Mesendoderm (in vitro differentiated cells): Measurements from ENCODE around the gene SPEG. TPM values are rescaled to one million over a fixed set of nuclear protein-coding genes. Genes with fewer than 3 reads are reported as not detected.

ENCODE experiments used
- DNase-seq: peaks from one replicate; pipeline ENCODE4 v3.0.0; 2013
- H2AK5ac ChIP-seq: 2 replicates; pipeline ENCODE4 v1.6.1; 2013; ENCODE audit warnings: low read length, inconsistent platforms
- H2BK120ac ChIP-seq: 2 replicates; pipeline ENCODE4 v1.6.1; 2013; ENCODE audit warnings: low read depth, mild to moderate bottlenecking, low read length, moderate library complexity, mixed read lengths
- H2BK15ac ChIP-seq: replicated peaks from 2 replicates; pipeline ENCODE4 v1.6.1; 2013; ENCODE audit warnings: low read depth, mild to moderate bottlenecking, moderate library complexity
- H2BK5ac ChIP-seq: 2 replicates; pipeline ENCODE4 v1.6.1; 2013; ENCODE audit warnings: low read length, inconsistent platforms
- H3K18ac ChIP-seq: 2 replicates; pipeline ENCODE4 v1.6.1; 2013; ENCODE audit warnings: mild to moderate bottlenecking, low read length, mixed read lengths
- H3K23ac ChIP-seq: one replicate; pipeline ENCODE4 v1.6.1; 2013; ENCODE audit warnings: low read length
- H3K27ac ChIP-seq: 2 replicates; pipeline ENCODE4 v1.5.1; 2013; ENCODE audit warnings: low read depth, mild to moderate bottlenecking, inconsistent platforms, low read length, moderate library complexity
- H3K27me3 ChIP-seq: 2 replicates; pipeline ENCODE4 v1.6.1; 2013; ENCODE audit warnings: low read length, control low read depth, mild to moderate bottlenecking, inconsistent platforms; ENCODE audit not compliant: insufficient read depth, poor library complexity
- H3K36me3 ChIP-seq: 2 replicates; pipeline ENCODE4 v1.6.1; 2013; ENCODE audit warnings: low read length, inconsistent platforms; ENCODE audit not compliant: control insufficient read depth, insufficient read depth
- H3K4ac ChIP-seq: one replicate; pipeline ENCODE4 v1.6.1; 2013; ENCODE audit warnings: low read depth, mild to moderate bottlenecking, low read length, moderate library complexity
- H3K4me1 ChIP-seq: 2 replicates; pipeline ENCODE4 v1.6.1; 2013; ENCODE audit warnings: low read depth, low read length, inconsistent platforms; ENCODE audit not compliant: control insufficient read depth
- H3K4me2 ChIP-seq: 2 replicates; pipeline ENCODE4 v1.6.1; 2013; ENCODE audit warnings: low read length
- H3K4me3 ChIP-seq: 2 replicates; pipeline ENCODE4 v1.5.1; 2013; ENCODE audit warnings: mild to moderate bottlenecking, low read length
- H3K56ac ChIP-seq: one replicate; pipeline ENCODE4 v1.6.1; 2013; ENCODE audit warnings: low read length
- H3K79me1 ChIP-seq: 2 replicates; pipeline ENCODE4 v1.6.1; 2013; ENCODE audit warnings: low read length, inconsistent platforms
- H3K79me2 ChIP-seq: 2 replicates; pipeline ENCODE4 v1.6.1; 2013; ENCODE audit warnings: mild to moderate bottlenecking, low read length; ENCODE audit not compliant: control insufficient read depth, insufficient read depth
- H3K9ac ChIP-seq: 2 replicates; pipeline ENCODE4 v1.6.1; 2013; ENCODE audit warnings: low read length, inconsistent platforms
- H4K5ac ChIP-seq: one replicate; pipeline ENCODE4 v1.6.1; 2013; ENCODE audit warnings: low read length
- H4K8ac ChIP-seq: one replicate; pipeline ENCODE4 v1.6.1; 2013; ENCODE audit warnings: low read depth, mild to moderate bottlenecking, control low read depth, low read length, moderate library complexity
- WGBS: extraction: QIAGEN DNeasy Blood & Tissue Kit; methylation state at CpG from one replicate; pipeline ENCODE4 v1.1.7; 2013; ENCODE audit warnings: low lambda C conversion rate, missing lambda C conversion rate; ENCODE audit not compliant: insufficient coverage; ENCODE audit errors: extremely low coverage; 5-methylcytosine and 5-hydroxymethylcytosine counted together
- polyA plus RNA-seq, 2 experiments: library from polyadenylated mRNA; stranded (reverse); fragments of 200-250 nt; gene quantifications; one replicate each; pipeline ENCODE4 v1.2.3, GENCODE V29; 2013

SPEG gene
- 6.7 TPM for polyA plus RNA-seq (2013, experiment 1 of 2)
- polyA plus RNA-seq (2013, experiment 2 of 2) = 6.4 TPM

DNA sequence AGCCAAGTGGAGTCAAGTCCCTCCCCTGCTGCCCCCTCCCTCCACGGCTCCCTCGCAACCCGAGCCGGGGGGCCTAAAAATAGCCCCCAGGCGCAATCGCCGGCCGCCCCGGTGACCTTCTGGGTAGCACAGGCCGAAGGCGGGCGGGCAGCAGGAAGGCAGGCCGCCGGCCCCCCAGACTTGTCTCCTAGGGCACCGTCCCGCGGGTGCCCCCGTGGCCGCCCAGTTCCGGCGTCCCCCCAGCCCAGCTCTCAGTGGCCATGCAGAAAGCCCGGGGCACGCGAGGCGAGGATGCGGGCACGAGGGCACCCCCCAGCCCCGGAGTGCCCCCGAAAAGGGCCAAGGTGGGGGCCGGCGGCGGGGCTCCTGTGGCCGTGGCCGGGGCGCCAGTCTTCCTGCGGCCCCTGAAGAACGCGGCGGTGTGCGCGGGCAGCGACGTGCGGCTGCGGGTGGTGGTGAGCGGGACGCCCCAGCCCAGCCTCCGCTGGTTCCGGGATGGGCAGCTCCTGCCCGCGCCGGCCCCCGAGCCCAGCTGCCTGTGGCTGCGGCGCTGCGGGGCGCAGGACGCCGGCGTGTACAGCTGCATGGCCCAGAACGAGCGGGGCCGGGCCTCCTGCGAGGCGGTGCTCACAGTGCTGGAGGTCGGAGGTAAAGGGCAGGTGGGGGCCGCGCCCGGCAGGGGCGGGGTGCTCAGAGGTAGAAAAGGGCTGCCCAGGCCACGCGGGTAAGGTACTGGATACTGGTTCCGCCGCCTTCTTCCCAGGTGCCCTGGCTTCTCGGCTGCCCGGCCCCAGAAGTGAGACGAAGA lies at the start of gene SPEG:
Gene SPEG, plus strand, starts transcription at position 126 of the 808 bp plus-strand sequence. Its CDS starts 135 bp downstream, at position 261.
- Histone ChIP-seq H3K4me2 (peak within 1 kb of the TSS; percentile 10), H3K27ac (no peak within 1 kb of the TSS), H3K23ac (no peak within 1 kb of the TSS), H4K5ac (no peak within 1 kb of the TSS), H3K4me1 (no peaks in the 10 kb centered on the region), H2BK120ac (no peak within 1 kb of the TSS), H3K9ac (peak within 1 kb of the TSS; percentile 15), H2AK5ac (no peak within 1 kb of the TSS), H3K36me3 (no peaks in the 10 kb centered on the region), H3K79me1 (no peaks in the 10 kb centered on the region), H3K18ac (peak within 1 kb of the TSS; percentile 34), H2BK15ac (no peak within 1 kb of the TSS), H3K79me2 (no peaks in the 10 kb centered on the region), H4K8ac (no peak within 1 kb of the TSS), H2BK5ac (no peak within 1 kb of the TSS), H3K56ac (peak within 1 kb of the TSS; percentile 59), H3K4me3 (no peak within 1 kb of the TSS), H3K27me3 (peaks cover 2% of the 10 kb centered on the region), H3K4ac (no peak within 1 kb of the TSS)
- no peak for DNase-seq
- no CpG with 5 or more reads among the region's 77 CpGs for WGBS

DNA sequence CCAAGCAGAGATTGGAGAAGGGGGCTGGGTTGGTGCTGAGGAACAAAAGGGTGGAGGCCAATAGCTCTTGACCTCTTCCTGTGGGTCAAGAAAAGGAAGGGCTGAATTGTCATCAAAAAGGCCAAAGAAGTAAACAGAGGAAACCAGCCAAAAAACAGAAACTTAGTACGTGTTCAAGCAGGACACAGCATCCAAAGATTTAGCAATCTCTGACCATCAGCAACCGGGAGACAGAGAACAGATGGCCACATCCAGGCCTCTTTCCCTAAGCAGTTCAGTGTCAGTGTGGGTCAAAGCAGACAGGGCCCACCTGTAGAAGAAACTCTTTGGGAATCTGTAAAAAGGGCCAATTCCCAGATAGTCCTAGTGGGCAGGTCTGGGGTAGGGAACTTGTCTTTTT lies 49.8 kb upstream of the SPEG start:
- H2BK15ac ChIP-seq = no peak overlapping the region
- no peak overlapping the region for H4K5ac ChIP-seq
- H3K56ac ChIP-seq = no peak overlapping the region
- H3K4me2 ChIP-seq = no peak overlapping the region
- no peak overlapping the region for H3K23ac ChIP-seq
- no peak overlapping the region for H4K8ac ChIP-seq
- no peak overlapping the region for H3K4ac ChIP-seq
- no peaks in the 10 kb centered on the region for H3K36me3 ChIP-seq
- no peak overlapping the region for H3K9ac ChIP-seq
- H2BK120ac ChIP-seq = no peak overlapping the region
- DNase-seq = no peak
- H2BK5ac ChIP-seq = no peak overlapping the region
- no peaks in the 10 kb centered on the region for H3K79me2 ChIP-seq
- no peaks in the 10 kb centered on the region for H3K79me1 ChIP-seq
- H3K27me3 ChIP-seq = no peaks in the 10 kb centered on the region
- H3K27ac ChIP-seq = no peak overlapping the region
- no peak overlapping the region for H3K18ac ChIP-seq
- H3K4me3 ChIP-seq = no peak overlapping the region
- no peak overlapping the region for H2AK5ac ChIP-seq
- peaks cover 2% of the 10 kb centered on the region for H3K4me1 ChIP-seq
- WGBS = no CpG with 5 or more reads among the region's 2 CpGs

DNA sequence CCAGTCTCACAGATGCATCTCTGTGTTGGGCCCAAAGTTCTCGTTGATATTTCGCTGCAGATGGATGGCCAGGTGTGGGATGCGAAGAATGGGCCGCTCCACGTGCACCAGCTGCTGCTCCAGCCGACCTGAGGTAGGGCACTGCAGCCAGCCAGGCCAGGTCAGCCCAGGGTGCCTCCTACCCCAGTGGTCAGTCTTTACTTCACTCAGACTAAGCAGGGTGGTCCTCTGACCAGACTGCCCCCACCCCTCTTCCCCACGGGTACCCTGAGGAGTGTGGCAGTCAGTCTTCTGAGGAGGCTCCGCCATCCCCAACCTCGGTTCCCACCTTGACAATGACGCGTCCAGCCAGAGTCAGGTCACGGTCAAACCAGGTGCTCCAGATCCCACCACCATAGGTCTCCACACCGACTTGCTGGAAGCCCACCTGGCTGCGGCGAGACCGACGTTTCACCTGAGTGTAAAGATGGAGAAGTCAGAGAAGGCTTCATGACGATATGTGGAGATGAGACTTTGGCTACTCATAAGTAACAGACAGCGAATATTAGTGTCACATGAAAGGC lies 48.6 kb upstream of the SPEG start:
- no peak overlapping the region for H2BK5ac ChIP-seq
- H3K27ac ChIP-seq = no peak overlapping the region
- H3K4ac ChIP-seq = no peak overlapping the region
- H2AK5ac ChIP-seq = no peak overlapping the region
- H3K4me2 ChIP-seq = no peak overlapping the region
- no peak overlapping the region for H4K5ac ChIP-seq
- H3K18ac ChIP-seq = no peak overlapping the region
- no peaks in the 10 kb centered on the region for H3K36me3 ChIP-seq
- no CpG with 5 or more reads among the region's 19 CpGs for WGBS
- H3K56ac ChIP-seq = no peak overlapping the region
- H3K4me3 ChIP-seq = no peak overlapping the region
- H2BK15ac ChIP-seq = no peak overlapping the region
- H3K9ac ChIP-seq = no peak overlapping the region
- H3K4me1 ChIP-seq = peaks cover 2% of the 10 kb centered on the region
- H3K27me3 ChIP-seq = no peaks in the 10 kb centered on the region
- no peak overlapping the region for H3K23ac ChIP-seq
- no peaks in the 10 kb centered on the region for H3K79me2 ChIP-seq
- H3K79me1 ChIP-seq = no peaks in the 10 kb centered on the region
- no peak overlapping the region for H2BK120ac ChIP-seq
- no peak overlapping the region for H4K8ac ChIP-seq
- DNase-seq = no peak

DNA sequence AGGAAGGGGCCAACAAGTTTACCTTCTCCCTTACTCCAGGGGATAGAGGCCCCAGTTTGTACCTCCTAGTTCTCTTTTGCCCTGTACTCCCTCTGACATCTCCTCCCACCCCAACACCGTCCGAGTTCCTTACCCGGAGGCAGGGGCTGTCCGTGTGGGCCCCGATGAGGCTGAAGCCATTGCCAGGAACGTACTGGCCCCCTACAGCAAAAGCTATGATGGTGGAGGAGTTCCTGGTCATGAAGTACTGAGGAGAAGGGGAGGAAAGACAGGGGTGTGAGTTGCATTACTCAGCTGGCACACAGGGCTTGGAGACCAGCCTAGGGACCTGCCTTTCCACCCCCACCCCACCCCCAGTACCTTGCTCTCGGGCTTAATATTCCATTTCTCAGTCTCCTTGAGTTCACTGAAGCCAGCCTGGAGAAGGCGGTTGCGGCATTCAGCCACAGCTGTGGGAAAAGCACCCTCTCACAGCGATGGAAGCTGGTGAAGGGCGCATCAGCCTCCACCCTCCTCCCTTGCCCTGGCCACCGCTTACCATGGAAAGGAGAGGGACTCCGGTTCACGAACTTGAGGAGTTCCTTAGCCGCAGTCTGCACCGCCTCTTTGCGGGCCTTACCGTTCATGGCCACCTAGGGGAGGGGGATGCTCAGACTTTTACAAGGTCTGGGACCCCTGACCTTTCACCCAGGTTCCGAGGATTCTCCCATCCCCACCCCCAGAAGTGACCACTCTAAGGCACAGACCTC lies 47.9 kb upstream of the SPEG start:
- no peaks in the 10 kb centered on the region for H3K36me3 ChIP-seq
- H3K4me1 ChIP-seq = peaks cover 2% of the 10 kb centered on the region
- no peaks in the 10 kb centered on the region for H3K79me2 ChIP-seq
- H3K23ac ChIP-seq = no peak overlapping the region
- no CpG with 5 or more reads among the region's 19 CpGs for WGBS
- H4K8ac ChIP-seq = no peak overlapping the region
- H3K18ac ChIP-seq = no peak overlapping the region
- no peak overlapping the region for H4K5ac ChIP-seq
- H2BK15ac ChIP-seq = no peak overlapping the region
- no peak for DNase-seq
- no peak overlapping the region for H2BK120ac ChIP-seq
- H3K4me3 ChIP-seq = peak overlapping the region; percentile 74
- H3K79me1 ChIP-seq = no peaks in the 10 kb centered on the region
- H3K4ac ChIP-seq = no peak overlapping the region
- no peaks in the 10 kb centered on the region for H3K27me3 ChIP-seq
- no peak overlapping the region for H3K27ac ChIP-seq
- H3K9ac ChIP-seq = peak overlapping the region; percentile 79
- H2BK5ac ChIP-seq = no peak overlapping the region
- H2AK5ac ChIP-seq = no peak overlapping the region
- peak overlapping the region; percentile 77 for H3K4me2 ChIP-seq
- peak overlapping the region; percentile 82 for H3K56ac ChIP-seq

DNA sequence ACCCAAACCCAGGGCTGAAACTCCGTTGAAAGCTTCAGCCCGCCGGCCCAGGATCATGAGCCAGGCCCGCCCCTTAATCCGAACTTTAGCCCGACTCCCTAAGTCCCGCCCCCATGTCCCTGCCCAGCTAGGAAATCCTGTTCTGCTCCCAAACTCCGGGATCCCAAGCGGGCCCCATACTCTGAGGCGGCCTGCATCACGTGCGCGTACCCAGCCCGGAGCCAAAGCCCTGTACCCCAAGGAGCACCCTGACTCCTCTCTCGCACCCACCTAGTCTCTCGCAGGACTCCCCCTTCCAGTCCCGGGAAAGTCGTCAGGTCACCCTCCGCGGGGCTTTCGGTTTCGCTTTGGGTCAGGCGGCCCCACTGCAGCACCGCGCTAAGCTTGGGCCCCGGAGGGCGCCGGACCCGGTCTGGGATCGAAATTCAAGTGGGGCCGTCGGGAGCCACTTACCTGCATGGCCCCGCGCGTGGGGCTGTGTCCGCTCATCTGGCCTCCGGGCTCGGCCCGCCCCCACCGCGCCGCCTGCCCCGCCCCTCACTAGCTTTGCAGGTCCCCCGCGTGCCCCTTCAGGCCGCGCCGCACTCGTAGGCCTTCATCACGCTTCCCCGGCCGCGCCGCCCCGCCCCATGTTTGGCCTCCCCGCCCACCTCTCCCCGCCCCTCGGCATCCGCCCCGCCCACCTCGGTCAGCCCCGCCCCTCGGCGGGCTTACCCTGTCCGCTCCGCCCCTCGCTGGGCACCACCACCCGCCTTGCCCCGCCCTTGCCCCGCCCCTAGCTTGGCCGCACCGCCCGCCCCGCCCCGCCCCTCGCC lies 47.1 kb upstream of the SPEG start, which contains the start of gene DNPEP:
Gene DNPEP, minus strand, starts transcription at position 607 of the 815 bp plus-strand sequence. Its CDS starts 118 bp downstream, at position 489.
- H2BK15ac ChIP-seq = no peak within 1 kb of the TSS
- H3K23ac ChIP-seq = no peak within 1 kb of the TSS
- no peaks in the 10 kb centered on the region for H3K79me2 ChIP-seq
- DNase-seq = peak; percentile 89
- no peaks in the 10 kb centered on the region for H3K36me3 ChIP-seq
- H3K4ac ChIP-seq = no peak within 1 kb of the TSS
- peak within 1 kb of the TSS; percentile 89 for H3K56ac ChIP-seq
- no peak within 1 kb of the TSS for H4K8ac ChIP-seq
- H2BK120ac ChIP-seq = no peak within 1 kb of the TSS
- H3K4me3 ChIP-seq = peak within 1 kb of the TSS; percentile 74
- no peak within 1 kb of the TSS for H2BK5ac ChIP-seq
- H3K4me1 ChIP-seq = peaks cover 2% of the 10 kb centered on the region
- H3K79me1 ChIP-seq = no peaks in the 10 kb centered on the region
- peak within 1 kb of the TSS; percentile 77 for H3K4me2 ChIP-seq
- peak within 1 kb of the TSS; percentile 46 for H3K18ac ChIP-seq
- H3K9ac ChIP-seq = peak within 1 kb of the TSS; percentile 79
- H4K5ac ChIP-seq = no peak within 1 kb of the TSS
- no peaks in the 10 kb centered on the region for H3K27me3 ChIP-seq
- WGBS = no CpG with 5 or more reads among the region's 76 CpGs
- H2AK5ac ChIP-seq = no peak within 1 kb of the TSS
- no peak within 1 kb of the TSS for H3K27ac ChIP-seq
